ENCODE results near the gene TM9SF3.
A peak's percentile ranks its signal among the peaks of the same experiment; 100 is the strongest.

Gene TM9SF3

DNA sequence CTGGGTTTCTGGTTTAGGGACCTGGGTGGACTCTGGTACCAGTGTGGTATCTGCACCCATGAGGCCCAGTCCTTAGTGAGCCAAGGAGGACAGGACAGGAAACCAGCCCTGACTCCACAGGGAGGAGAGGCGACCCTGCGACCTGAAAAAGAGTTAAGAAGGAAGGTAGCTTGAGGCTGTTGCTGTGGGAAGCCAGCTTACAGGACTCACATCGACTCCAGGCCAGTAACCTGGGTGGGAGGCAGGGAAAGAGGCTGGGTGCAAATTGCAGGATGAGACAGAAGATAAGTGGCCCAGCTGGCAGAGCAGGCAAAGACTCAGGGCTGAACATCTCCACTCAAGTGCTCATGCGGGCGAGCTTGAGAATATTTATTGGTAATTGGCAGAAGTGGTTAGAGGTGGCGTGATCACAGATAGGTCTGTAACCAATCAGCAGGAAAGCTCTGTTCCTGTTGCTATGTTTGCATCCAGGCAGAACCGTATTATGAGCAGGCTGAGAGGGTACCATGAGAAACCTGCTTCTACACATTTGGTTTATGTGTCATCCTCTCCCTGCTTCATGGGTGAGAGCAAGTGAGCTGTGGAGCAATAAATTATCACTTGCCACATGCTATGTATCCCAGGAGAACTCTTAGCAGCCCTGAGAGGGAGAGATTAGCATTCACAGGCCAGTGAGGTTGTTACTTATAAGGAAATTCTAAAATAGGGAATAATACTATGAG is 84.1 kb downstream of the TM9SF3 start:
- H3K4me3 ChIP-seq (replicated peaks; ENCODE audit: low read depth, low read length): no peak overlapping the region
- DNase-seq (ENCODE audit: low read depth): no peak
- TF ChIP-seq, protein P1, sequence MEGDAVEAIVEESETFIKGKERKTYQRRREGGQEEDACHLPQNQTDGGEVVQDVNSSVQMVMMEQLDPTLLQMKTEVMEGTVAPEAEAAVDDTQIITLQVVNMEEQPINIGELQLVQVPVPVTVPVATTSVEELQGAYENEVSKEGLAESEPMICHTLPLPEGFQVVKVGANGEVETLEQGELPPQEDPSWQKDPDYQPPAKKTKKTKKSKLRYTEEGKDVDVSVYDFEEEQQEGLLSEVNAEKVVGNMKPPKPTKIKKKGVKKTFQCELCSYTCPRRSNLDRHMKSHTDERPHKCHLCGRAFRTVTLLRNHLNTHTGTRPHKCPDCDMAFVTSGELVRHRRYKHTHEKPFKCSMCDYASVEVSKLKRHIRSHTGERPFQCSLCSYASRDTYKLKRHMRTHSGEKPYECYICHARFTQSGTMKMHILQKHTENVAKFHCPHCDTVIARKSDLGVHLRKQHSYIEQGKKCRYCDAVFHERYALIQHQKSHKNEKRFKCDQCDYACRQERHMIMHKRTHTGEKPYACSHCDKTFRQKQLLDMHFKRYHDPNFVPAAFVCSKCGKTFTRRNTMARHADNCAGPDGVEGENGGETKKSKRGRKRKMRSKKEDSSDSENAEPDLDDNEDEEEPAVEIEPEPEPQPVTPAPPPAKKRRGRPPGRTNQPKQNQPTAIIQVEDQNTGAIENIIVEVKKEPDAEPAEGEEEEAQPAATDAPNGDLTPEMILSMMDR (IDR thresholded peaks at IDR 0.05; ENCODE audit: low read length, missing control alignments): no peak

DNA sequence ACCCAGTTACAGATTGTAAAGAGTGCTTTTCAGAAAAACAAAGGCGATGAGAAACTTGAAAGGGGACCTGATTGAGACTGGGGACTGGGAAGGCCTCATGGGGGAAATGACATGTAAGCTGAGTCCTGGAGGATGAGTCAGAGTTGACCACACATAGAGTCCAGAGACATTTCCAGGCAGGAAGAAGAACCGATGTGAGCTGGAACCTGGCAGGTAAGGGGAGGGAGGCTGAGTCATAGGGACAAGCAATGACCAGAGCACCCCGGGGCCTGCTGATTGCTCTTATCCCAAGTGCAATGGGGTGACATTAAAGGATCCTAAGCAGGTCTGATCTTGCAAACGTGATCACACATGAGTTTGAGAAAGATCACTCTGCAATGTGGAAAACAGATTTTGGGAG is 84.8 kb downstream of the TM9SF3 start:
- DNase-seq (ENCODE audit: low read depth): no peak
- TF ChIP-seq, protein P1 (IDR thresholded peaks at IDR 0.05; ENCODE audit: low read length, missing control alignments): no peak
- no peak overlapping the region for H3K4me3 ChIP-seq (replicated peaks; ENCODE audit: low read depth, low read length)

DNA sequence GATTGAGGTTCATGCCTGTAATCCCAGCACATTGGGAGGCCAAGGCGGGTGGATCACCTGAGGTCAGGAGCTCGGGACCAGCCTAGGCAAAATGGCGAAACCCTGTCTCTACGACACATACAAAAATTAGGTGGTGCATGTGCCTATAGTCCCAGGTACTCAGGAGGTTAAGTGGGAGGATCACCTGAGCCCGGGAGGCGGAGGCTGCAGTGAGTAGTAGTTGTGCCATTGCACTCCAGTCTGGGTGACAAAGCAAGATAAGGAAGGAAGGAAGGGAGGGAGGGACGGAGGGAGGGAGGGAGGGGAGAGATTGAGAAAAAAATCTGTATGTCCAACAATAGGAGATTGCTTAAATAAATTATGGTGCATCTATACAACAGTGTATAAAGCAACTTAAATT is 86.3 kb downstream of the TM9SF3 start:
- TF ChIP-seq, protein P1 (IDR thresholded peaks at IDR 0.05; ENCODE audit: low read length, missing control alignments): no peak
- no peak for DNase-seq (ENCODE audit: low read depth)
- no peak overlapping the region for H3K4me3 ChIP-seq (replicated peaks; ENCODE audit: low read depth, low read length)

DNA sequence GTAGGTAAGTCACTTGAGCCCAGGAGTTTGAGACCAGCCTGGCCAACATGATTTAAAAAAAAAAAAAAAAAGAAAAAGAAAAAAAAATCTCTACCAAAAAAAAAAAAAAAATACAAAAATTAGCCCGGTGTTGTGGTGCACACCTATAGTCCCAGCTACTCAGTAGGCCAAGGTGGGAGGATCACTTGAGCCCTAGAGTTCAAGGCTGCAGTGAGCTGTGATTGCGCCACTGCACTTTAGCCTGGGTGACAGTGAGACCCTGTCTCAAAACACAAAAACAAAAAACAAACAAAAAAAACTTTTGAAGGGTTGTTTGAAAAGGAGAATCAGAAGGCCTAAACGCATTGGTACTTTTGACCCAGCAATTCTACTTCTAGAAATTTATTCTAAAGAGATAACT is 86.8 kb downstream of the TM9SF3 start:
- TF ChIP-seq, protein P1 (IDR thresholded peaks at IDR 0.05; ENCODE audit: low read length, missing control alignments): no peak
- no peak overlapping the region for H3K4me3 ChIP-seq (replicated peaks; ENCODE audit: low read depth, low read length)
- no peak for DNase-seq (ENCODE audit: low read depth)

DNA sequence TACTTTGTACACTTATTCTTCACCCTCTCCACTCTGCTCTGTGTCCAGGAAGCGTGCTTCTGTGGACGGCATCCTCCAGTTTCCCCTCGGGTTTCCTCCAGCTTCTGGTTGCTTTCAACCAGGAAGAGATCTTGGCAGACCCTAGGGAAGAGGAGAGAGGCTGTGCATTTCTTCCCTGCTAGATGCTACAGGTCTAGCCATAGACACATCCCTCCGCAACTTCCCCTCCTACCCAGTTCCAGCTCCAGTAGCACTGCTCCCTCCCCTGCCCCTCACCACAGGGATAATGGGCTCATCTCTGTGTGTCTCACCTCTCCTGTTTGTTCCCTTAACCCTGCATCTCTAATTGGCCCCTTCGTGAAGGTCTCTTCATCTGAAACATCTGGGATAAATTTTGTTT is 89.4 kb downstream of the TM9SF3 start:
- TF ChIP-seq, protein P1 (IDR thresholded peaks at IDR 0.05; ENCODE audit: low read length, missing control alignments): no peak
- no peak for DNase-seq (ENCODE audit: low read depth)
- no peak overlapping the region for H3K4me3 ChIP-seq (replicated peaks; ENCODE audit: low read depth, low read length)

DNA sequence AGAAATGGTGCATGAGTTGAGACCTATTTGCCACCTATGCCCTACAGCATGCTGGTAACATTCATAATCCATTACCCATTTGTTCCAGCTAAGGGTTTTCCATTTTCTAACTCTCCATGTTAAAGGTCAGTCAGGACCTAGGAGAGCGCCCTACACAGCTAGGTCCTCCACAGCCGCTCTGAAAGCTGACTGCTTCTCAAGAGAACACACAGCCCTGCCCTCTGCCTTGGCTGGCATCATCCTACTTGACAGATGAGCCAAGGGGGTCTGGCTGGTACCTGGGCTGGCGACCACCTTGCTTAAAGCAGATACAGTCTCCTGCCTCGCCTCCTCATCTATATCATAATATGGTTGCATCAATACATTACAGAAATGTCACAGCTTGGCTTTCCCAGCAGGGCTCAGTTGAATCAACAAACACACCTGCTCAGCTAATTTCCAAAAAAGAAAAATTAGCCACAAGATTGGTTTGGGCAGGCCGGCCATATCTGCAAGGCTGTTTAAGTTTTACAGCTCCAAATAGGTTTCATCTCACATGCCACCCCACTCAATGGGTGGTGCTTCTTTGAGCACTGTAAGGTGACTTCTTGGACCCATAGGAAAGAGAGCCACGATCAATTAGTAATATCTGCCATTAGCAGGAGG is 90.4 kb downstream of the TM9SF3 start:
- TF ChIP-seq, protein P1 (IDR thresholded peaks at IDR 0.05; ENCODE audit: low read length, missing control alignments): no peak
- peak; percentile 55 for DNase-seq (ENCODE audit: low read depth)
- H3K4me3 ChIP-seq (replicated peaks; ENCODE audit: low read depth, low read length): no peak overlapping the region

DNA sequence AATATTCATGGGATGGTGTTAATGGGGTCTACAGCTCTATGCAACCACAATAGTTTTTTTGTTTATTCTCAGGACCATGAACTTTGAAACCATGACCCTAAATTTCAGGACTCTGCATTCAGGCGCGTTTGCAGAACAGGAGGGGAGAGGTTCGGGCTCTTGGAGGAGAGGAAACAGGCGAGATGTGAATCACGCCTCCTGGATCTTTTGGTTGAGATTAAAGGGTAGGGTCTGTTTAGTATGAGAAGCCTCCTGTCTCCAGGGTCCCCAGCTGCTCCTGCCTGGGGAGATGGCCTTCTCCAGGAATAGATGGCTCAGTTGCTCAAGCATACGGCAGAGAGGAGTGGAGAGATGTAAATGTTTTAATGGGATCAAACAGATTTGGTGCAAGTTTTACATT is 91.3 kb downstream of the TM9SF3 start:
- TF ChIP-seq, protein P1 (IDR thresholded peaks at IDR 0.05; ENCODE audit: low read length, missing control alignments): no peak
- DNase-seq (ENCODE audit: low read depth): no peak
- no peak overlapping the region for H3K4me3 ChIP-seq (replicated peaks; ENCODE audit: low read depth, low read length)
